ENCODE measurements around the gene PLIN1. TPM values are rescaled to one million over a fixed set of nuclear protein-coding genes. Genes with fewer than 3 reads are reported as not detected.

PLIN1 gene
- polyA plus RNA-seq, 3 donors, result 128 to 1,761 (median 559) TPM

Other genes with a start within 250 kb of the PLIN1 start
- 1 to 10 TPM in 1 of 3 donors, under 1 TPM in 2; 0.56 to 5.3 (median 0.61) TPM for gene RHCG, start 182.8 kb downstream of the PLIN1 start, polyA plus RNA-seq
- under 1 TPM in 2 of 3 donors, not detected in 1; 0.05 to 0.06 TPM for gene TICRR, start 103.9 kb downstream of the PLIN1 start, polyA plus RNA-seq
- gene KIF7, start 23.9 kb downstream of the PLIN1 start, polyA plus RNA-seq, result 1 to 10 TPM in 2 of 3 donors, under 1 TPM in 1; 0.78 to 6.4 (median 2.9) TPM
- 10 to 100 TPM; 11.3 to 40.4 (median 12.8) TPM for gene PEX11A, start 11.4 kb upstream of the PLIN1 start, polyA plus RNA-seq
- under 1 TPM in 2 of 3 donors, not detected in 1; 0.18 to 0.92 TPM for gene WDR93, start 11.4 kb upstream of the PLIN1 start, polyA plus RNA-seq
- gene MESP1, start 71.9 kb upstream of the PLIN1 start, polyA plus RNA-seq, result 10 to 100 TPM in 1 of 3 donors, 1 to 10 TPM in 2; 2.4 to 25.5 (median 4.0) TPM
- gene MESP2, start 97.0 kb upstream of the PLIN1 start, polyA plus RNA-seq, result 1 to 10 TPM in 1 of 3 donors, under 1 TPM in 2; 0.21 to 1.5 (median 0.39) TPM
- 100 to 1,000 TPM in 1 of 3 donors, 10 to 100 TPM in 2; 20.1 to 527 (median 47.6) TPM for gene ANPEP, start 135.5 kb upstream of the PLIN1 start, polyA plus RNA-seq
- gene AP3S2, start 214.6 kb upstream of the PLIN1 start, polyA plus RNA-seq, result 10 to 100 TPM; 14.2 to 34.0 (median 29.2) TPM
- 10 to 100 TPM in 2 of 3 donors, 1 to 10 TPM in 1; 9.0 to 24.0 (median 18.8) TPM for gene ARPIN, start 233.6 kb upstream of the PLIN1 start, polyA plus RNA-seq

All from adipose tissue (tissue), 3 donors.